HG03520 (cell line): ENCODE data around the gene CAND2.
A peak's percentile ranks its signal among the peaks of the same experiment; 100 is the strongest.
"Not testable (repeated sequence)": the region's sequence is repeated elsewhere in the genome, so short reads cannot be mapped to it uniquely, and the experiment has no call there.

ENCODE experiments used
- ATAC-seq: cut with Tn5 transposase; IDR thresholded peaks from one replicate; pipeline ENCODE4 v1.9.1; 2021; ENCODE audit warnings: mild to moderate bottlenecking, moderate library complexity; ENCODE audit not compliant: unreplicated experiment

Gene CAND2

DNA sequence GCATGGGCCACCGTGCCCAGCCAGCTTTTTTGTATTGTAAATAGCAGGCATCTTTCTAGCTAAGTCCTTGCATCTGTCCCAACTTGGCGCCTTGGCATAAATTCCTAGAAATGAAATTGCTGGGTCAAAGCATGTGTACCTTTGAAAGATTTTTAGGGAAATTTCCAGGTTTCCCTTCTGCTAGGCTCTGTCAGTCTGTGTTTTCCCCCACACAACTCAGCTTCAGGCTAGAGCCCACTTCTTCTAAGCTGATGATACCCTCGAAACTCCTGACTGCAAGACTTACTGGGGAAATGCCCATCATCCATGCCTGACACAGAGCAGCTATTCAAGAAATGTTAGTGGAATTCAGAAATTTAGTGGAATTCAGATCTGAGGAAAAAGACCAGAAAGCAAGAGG lies 55.7 kb downstream of the CAND2 start:
- no peak for ATAC-seq

DNA sequence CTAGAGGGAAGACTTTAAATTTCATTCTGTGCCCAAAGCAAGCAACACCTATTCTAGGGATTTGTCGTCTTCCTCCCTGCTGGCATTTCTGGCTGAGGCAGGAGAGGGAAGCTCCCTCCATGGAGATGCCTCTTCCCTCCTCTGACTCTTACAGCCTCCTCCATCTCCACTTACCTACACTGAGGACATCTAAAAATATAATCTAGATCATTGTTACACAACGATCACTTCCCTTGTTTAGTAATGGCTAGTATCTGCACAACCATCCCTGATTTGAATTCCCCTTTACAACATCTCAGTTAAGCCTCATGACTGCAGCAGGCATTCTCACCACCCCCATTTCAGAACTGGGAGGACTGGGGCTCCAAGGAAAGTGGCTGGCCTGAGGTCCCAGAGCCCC lies 57.4 kb downstream of the CAND2 start:
- ATAC-seq: not testable (repeated sequence)

DNA sequence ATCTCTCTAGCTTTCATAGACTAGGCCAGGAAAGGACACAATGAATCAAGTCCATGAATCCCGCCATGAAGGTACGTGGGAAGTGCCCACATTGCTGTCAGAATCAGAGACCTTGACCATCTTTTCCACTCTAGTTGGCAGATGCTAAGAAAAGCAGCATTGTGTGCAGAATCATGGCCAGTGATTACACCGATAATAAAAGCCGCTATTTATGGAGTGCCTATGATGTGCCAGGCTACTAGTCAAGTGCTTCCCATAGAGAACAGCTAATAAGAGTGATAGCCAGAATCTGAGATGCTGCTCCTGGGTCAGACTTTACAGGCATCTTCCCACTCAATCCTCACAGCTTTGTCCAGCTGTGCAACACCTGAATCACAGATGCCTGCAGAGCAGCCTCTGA lies 58.1 kb downstream of the CAND2 start:
- ATAC-seq: no peak

DNA sequence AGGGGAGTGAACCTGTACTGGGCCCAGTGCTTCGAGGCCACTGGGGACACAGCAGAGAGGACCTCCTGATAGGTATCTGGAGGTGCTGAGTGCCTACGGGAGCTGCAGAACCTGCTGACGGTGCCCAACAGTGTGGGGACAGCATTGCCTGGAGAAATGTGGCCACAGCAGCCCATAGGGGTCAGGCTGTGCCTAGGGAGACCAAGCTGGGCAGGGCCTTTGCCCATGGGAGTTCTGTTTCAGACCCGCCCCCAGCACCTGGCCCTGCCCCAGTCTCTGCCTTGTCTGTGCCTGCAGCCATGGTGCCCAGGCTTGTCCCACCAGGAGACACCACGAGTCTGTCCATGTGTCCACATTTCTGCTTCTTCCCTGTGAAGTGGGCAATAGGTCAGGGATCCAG lies 60.1 kb downstream of the CAND2 start:
- ATAC-seq: no peak

DNA sequence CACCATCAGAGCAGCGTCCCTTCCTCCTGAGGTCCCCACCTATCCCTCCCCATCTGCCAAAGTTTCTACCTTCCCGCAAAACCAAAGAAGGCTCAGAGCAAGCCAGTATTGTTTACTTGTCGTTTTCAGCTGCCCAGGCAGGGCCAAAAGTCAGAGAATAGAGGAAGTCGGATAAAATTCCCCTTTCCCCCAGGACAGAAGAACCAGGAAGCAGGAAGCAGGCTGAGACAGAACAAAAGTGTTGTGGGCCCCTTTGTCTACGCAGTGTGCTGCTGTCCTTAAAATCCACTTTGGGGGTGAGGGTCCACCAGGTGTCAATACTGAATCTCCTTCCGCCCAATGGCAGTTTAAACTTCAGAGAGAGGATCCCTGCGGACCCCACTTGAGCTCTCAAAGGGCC lies 63.4 kb downstream of the CAND2 start:
- no peak for ATAC-seq

DNA sequence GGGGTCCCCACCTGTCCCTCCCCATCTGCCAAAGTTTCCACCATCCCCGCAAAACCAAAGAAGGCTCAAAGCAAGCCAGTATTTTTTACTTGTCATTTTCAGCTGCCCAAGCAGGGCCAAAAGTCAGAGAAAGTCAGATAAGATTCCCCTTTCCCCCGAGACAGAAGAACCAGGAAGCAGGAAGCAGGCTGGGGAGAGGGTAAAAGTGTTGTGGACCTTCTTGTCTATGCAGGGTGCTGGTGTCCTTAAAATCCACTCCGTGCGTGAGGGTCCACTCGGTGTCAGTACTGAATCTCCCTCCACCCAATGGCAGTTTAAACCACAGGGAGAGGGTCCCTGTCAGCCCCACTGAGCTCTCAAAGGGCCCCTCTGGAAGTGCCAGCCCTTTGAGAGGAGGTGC lies 65.1 kb downstream of the CAND2 start:
- ATAC-seq: no peak

DNA sequence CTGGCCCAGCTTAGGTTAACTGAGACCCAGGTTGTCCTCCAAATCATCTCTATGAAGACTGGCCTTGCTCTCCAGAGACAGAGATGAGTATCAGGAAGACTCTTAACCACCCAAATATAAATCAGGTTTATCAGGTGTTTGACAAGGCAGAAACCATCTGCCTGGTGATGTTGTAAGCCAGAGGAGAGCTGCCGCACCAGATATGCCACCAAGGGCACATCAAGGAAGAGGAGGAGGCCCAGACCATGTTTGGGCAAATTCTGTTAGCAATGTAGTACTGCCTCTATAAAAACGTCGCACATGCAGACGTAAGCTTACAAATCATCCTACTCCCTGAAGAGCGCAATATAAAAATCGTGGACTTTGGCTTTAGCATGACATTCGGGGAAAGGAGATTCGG lies 65.9 kb downstream of the CAND2 start:
- no peak for ATAC-seq

DNA sequence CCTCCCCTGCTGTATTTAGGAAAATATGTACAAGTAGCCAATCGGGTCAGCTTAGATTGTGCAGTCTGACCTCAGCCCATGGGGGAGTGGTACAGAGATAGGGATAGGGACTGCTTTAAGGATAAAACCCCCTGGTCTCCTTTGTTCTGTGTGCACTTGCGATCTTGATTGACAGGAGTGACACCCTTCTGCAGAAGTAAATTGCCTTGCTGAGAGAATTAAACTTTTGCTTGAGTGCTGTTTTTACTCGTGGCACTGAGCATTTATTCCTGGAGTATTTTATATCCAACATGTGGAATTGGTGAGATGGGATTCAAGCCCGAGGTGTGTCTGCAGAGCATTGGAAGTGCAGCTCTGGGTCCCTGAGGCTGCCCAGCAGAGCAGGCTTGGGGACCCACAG lies 68.8 kb downstream of the CAND2 start:
- ATAC-seq: no peak

DNA sequence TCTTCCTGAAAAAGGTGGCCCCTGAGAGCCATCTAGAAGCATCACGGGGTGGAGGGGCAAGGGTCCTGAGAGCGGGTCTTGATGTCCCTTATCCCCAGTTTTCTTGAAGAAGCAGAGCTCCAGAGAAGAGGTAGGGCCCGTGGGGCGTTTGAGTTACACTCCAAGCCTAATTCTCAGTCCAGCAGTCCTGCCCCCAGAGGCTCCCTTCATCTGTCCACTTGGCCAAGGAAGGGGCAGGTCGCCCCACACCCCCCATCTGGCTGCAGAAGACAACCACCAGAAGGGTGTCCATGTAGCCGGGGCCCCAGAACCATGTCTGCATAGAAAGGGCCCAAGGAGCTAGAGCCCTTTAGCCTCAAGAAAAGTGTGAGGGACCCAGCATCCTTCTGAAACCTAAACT lies 70.4 kb downstream of the CAND2 start:
- no peak for ATAC-seq

DNA sequence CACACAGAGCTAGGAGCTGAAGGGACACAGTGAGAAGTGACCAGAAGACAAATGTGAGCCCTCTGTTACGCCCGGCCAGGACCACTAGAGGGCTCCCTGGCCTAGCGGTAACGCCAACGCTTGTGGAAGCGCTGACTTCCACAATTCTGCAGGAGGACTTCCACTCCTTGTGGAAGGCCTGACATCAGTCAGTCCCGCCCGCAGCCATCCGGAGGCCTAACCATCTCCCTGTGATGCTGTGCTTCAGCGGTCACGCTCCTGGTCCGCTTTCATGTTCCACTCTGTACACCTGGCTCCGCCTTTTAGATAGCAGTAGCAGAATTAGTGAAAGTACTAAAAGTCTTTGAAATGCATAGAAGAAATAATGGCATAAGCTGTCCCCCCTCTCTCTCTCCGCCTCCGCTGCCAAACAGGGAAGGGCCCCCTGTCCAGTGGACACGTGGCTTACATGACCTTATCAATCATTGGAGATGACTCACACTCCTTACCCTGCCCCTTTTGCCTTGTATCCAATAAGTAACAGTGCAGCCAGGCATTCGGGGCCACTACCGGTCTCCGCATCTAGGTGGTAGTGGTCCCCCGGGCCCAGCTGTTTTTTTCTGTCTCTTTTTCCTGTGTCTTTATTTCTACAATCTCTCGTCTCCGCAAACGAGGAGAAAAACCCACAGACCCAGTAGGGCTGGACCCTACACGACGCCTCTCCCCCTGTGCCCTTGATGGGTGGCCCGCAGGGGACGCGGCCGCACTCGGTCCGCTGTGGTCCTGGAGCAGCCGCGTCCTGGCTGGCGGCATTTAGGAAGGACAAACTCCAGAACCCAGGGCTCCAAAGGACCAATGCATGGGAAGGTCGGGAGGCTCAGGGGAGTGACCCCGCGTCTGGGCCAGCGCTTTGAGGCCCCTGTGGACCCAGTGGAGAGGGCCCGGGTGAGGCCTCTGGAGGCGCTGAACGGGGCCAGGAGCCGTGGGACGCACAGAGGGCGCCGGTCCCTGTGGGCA lies 71.9 kb downstream of the CAND2 start:
- peak; percentile 44 for ATAC-seq

DNA sequence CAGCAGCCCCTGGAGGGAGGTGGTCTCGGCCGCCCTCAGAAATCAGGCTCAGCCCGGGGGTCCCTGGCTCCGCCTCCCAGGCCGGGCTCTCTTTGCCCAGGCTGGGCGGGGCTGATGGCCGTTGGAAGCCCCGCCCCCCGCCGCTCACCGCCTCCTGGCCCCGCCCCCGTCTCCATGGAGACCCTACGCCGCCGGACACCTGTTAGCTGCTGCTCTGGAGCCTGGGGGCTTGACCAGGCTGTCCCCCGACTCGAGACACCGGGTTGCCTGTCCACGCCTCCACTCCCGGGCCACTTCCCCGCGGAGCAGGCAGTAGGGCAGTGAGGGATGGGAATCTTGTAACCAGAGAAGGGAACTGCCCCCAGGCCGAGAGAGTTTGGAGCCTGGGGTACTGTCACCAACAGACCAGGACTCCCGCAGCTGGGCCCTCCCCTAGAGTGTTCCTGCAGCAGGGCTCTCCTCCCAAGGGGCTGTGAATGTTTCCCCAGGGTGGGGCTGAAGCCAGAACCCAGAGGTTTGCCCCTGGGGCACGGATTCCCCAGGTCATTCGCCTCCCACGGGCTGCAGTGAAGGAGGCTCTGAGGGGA lies 72.6 kb downstream of the CAND2 start:
- no peak for ATAC-seq

DNA sequence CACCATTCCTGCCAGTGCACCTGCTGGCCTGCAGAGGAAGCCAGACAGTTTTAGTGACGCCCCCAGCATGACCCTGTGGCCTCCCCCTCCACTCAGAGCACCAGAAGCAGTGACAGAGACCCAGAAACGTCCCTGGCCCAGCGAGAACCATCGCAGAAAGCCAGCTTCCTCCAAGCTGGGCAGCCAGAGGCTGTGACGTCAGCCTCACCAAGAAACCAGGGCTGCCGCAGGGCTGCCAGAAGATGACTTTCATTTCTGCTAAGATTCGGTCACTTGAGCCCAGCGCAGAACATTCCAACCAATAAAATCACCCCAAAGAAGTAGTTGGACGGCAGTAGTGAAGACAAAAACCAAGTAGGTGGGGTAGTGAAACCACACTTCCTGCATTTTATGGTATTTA lies 74.5 kb downstream of the CAND2 start:
- ATAC-seq: no peak

DNA sequence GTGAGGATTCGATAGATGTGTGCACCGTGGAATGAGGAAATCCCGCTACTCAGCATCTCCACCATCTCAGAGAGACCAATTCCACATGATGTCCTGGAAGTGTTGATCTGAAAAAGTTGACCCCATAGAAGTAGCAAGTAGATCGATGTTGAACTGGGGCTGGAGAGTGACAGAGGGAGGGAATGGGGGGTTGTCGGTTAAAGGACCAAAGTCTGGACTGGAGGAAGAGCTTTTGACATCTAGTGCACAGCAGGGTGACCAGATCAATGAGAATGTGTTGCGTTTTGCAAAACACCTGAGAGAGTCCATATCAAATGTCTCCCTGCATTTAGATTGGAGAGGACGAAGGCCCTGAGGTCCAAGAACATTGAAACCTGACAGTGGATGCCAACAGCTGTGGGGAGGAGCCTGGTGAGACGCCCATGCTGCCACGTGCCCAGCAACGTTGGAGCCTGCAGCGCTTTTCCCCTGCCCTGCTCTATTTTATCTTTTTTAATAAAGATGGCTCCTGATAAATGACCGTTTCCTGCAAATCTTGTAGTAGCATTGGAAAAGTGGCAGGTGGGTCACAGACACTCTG lies 75.0 kb downstream of the CAND2 start:
- ATAC-seq: no peak

DNA sequence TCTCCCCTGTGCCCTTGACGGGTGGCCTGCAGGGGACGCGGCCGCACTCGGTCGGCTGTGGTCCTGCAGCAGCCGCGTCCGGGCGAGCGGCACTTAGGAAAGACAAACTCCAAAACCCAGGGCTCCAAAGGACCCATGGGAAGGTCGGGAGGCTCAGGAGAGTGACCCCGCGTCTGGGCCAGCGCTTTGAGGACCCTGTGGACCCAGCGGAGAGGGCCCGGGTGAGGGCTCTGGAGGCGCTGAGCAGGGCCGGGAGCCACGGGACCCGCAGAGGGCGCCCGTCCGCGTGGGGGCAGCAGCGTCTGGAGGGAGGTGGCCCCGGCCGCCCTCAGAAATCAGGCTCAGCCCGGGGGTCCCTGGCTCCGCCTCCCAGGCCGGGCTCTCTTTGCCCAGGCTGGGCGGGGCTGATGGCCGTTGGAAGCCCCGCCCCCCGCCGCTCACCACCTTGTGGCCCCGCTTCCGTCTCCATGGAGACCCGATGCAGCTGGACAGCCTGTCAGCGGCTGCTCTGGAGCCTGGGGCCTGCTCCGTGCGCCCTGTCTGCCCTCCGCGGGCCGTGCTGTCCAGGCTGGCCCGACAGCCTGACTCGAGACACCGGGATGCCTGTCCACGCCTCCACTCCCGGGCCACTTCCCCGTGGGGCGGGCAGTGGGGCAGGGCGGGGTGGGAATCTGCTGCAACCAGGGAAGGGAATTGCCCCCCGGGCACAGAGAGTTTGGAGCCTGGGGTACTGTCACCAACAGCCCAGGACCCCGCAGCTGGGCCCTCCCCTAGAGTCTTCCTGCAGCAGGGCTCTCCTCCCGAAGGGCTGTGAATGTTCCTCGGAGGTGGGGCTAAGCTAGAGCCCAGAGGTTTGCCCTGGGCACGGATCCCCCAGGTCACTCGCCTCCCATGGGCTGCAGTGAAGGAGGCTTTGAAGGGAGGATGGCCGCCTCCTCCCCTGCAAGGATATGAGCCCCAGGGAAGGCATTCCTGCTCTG lies 79.7 kb downstream of the CAND2 start:
- no peak for ATAC-seq

DNA sequence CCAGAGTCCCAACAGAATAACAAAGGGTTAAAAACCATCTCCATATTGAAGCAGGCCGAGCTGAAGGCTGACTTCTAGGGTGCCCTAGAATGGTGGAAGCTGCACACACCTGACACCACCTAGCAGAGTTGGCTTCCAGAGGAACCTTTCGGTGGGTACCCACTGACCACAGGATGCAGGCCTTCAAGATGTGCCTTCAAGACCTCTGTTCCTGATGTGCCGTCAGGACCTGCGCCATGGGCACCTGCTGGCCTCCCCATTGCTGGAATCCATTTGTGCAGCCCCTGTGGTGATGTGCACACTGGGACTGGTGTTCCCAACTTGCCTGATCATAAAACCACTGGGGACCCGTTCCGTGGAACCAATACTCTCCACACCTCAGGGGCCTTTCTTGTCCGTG lies 80.6 kb downstream of the CAND2 start:
- no peak for ATAC-seq

DNA sequence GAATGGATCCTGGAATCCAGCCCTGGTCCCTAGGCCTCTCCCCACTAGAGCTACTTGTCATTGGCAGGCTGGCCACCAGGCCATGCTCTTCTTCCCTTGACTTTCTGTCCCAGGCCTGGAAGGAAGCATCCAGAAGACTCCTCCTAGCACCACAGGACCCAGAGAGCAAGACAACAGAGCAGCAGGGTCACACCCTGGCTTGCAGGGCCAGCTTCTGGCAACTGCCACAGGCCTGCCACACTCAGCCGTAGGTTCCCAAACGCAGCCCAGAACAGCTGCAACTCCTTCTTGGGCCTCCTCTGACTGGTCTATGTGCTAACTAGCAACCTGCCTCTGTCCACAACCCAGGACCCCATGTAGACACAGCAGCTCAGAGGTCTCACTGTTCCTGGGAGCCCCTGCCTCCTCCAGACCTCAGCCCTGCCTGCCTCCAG lies 81.7 kb downstream of the CAND2 start:
- no peak for ATAC-seq

DNA sequence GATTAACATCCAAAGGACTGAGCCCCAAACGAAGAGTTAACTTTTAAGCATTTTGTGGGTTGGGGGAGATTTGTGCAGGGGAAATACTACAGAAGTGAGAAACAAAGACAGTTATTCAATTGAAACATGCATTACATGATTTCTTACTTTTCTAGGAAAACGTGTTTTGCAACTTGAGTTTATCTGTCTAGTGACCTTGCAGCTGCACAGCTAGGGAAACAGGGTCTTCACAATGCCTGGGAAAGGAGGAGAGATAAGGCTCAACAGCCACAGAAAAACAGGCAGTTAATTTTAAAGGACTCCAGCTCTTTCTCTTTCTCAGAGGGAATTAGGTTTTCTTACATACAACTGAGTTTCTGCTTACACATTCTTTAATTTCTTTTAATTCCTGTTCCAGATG lies 82.3 kb downstream of the CAND2 start:
- ATAC-seq: not testable (repeated sequence)

DNA sequence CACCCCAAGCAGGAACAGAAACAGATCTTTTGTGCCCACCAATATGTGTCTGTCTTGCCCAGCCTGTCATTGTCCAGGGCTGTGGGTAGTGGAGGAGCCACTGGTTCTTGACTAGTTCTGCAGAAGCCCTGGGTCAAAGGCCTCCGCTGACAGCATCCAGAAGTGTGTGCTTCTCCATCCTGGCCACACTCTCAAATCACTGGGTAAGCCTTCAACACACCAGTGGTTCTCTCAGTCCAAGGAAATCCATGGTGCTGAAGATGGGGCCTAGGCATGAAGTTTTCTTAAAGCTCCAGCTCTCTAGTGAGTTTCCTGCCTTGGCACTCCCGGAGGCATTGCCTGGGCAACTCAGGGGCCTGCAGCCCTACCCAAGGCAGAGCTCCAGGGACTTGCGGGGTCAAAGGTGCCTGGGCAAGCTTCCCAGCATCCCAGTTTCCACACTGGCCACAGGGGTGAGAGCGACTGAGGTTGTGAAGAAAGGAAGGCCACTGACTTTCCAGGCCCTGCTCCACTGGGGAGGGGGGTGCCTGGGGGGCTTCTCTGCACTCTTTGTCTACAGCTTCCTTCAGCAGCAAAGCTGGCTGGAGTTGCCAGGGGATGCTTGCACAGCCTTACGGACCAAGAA lies 82.8 kb downstream of the CAND2 start:
- ATAC-seq: no peak

DNA sequence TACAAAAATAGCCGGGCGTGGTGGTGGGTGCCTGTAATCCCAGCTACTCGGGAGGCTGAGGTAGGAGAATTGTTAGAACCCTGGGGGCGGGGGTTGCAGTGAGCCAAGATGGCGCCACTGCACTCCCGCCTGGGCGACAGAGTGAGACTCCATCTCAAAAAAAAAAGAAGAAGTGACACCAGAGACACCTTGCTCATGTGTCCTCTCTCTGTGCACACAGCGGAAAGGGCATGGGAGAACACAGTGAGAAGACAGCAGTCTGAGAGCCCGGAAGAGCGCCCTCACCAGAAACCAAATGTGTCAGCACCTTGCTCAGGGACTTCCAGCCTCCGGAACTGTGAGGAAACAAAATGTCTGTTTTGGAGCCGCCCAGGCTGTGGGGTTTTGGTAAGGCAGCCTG lies 85.4 kb downstream of the CAND2 start:
- not testable (repeated sequence) for ATAC-seq
